ENCODE results near the gene TP63. TPM values are rescaled to one million over a fixed set of nuclear protein-coding genes. Genes with fewer than 3 reads are reported as not detected.

Gene TP63
- total and polyA plus RNA-seq, 11 donors, result 0.11 to 1.4 (median 0.37) TPM

DNA sequence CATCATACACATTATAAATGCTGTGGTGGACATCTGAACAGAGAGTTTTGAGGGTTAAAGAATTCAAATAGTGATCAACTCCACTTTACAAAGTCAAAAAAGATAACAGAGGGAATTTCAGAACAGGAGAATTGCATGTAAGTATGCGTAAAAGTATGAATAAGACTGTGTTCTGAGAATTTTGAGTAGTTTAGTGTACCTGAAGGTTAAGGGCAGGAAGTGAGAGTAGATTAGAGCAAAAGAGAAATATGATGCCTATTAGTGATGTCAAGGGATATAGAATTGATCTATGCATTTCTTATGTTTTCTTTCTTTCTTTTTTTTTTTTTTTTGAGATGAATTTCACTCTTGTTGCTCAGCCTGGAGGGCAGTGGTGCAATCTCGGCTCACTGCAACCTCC lies 53.1 kb downstream of the TP63 start:
- intact Hi-C loops (cut with DNase I), result no loop called here
- ATAC-seq (no peak), DNase-seq (no peak)
- Histone ChIP-seq H3K36me3 (no peaks in the 10 kb centered on the region), H3K9me3 (no peaks in the 10 kb centered on the region), H3K27me3 (no peaks in the 10 kb centered on the region), H3K27ac (no peak overlapping the region), H3K4me3 (no peak overlapping the region), H3K4me1 (no peaks in the 10 kb centered on the region)
- WGBS, 4 donors, result 91 to 98% (median 93%) methylated on average over 2 of the region's 2 CpGs
- TF ChIP-seq POLR2A (IDR thresholded peaks at IDR 0.05), result no peak
- TF ChIP-seq, protein P1, sequence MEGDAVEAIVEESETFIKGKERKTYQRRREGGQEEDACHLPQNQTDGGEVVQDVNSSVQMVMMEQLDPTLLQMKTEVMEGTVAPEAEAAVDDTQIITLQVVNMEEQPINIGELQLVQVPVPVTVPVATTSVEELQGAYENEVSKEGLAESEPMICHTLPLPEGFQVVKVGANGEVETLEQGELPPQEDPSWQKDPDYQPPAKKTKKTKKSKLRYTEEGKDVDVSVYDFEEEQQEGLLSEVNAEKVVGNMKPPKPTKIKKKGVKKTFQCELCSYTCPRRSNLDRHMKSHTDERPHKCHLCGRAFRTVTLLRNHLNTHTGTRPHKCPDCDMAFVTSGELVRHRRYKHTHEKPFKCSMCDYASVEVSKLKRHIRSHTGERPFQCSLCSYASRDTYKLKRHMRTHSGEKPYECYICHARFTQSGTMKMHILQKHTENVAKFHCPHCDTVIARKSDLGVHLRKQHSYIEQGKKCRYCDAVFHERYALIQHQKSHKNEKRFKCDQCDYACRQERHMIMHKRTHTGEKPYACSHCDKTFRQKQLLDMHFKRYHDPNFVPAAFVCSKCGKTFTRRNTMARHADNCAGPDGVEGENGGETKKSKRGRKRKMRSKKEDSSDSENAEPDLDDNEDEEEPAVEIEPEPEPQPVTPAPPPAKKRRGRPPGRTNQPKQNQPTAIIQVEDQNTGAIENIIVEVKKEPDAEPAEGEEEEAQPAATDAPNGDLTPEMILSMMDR (IDR thresholded peaks at IDR 0.05), result no peak

DNA sequence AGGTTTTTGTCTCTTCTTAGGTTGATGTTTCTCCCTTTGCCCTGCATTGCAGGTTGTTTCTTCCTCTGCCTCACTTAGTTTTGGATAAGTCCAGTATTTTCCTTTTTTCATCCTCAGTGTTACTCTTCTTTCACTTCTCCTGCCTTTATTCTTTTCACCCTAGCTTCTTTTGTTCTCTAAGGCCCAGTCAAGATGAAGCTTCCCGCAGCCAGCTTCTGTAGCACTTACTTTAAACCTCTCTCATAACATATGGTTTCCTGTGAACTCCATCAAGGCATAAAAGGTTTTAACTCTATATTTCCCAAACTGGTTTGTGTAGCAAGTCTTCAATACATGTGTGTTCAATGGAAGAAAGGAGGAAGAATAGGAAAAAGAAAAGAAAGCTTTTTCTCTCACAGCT lies 54.1 kb downstream of the TP63 start:
- Histone ChIP-seq H3K4me3 (no peak overlapping the region), H3K36me3 (no peaks in the 10 kb centered on the region), H3K4me1 (no peaks in the 10 kb centered on the region), H3K27me3 (no peaks in the 10 kb centered on the region), H3K9me3 (no peaks in the 10 kb centered on the region), H3K27ac (no peak overlapping the region)
- WGBS, 4 donors, result 69 to 84% (median 73%) methylated on average over 1 of the region's 1 CpG
- DNase-seq (no peak), ATAC-seq (no peak)
- intact Hi-C loops (cut with DNase I), result no loop called here
- TF ChIP-seq, protein P1 (IDR thresholded peaks at IDR 0.05), result no peak
- TF ChIP-seq POLR2A (IDR thresholded peaks at IDR 0.05), result no peak

DNA sequence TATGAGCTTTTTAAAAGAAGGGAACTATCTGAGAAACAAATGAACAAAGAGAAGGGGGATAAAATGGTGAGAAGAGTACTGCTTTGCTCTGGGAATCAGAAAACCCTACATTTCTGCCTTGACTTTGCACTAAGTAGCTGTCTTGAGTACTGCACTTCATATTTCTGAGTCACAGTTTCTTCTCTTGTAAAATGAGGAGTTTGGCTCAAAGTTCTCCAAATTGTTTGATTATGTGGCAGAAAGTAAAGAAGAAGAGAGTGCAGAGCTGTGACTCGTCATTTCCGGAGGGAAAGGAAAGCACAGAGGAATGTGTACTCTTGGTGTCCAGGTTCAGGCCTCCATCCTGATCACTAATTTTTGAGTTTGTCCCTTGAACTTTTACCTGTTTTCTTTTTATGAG lies 54.7 kb downstream of the TP63 start:
- H3K4me1 ChIP-seq, result no peaks in the 10 kb centered on the region
- no peaks in the 10 kb centered on the region for H3K36me3 ChIP-seq
- no peak for DNase-seq
- intact Hi-C loops (cut with DNase I), result no loop called here
- no peaks in the 10 kb centered on the region for H3K9me3 ChIP-seq
- no peak overlapping the region for H3K4me3 ChIP-seq
- ATAC-seq, result no peak
- WGBS, 4 donors, result 84 to 94% (median 84%) methylated on average over 2 of the region's 2 CpGs
- H3K27me3 ChIP-seq, result no peaks in the 10 kb centered on the region
- no peak overlapping the region for H3K27ac ChIP-seq
- TF ChIP-seq, protein P1 (IDR thresholded peaks at IDR 0.05), result no peak
- TF ChIP-seq POLR2A (IDR thresholded peaks at IDR 0.05), result no peak

DNA sequence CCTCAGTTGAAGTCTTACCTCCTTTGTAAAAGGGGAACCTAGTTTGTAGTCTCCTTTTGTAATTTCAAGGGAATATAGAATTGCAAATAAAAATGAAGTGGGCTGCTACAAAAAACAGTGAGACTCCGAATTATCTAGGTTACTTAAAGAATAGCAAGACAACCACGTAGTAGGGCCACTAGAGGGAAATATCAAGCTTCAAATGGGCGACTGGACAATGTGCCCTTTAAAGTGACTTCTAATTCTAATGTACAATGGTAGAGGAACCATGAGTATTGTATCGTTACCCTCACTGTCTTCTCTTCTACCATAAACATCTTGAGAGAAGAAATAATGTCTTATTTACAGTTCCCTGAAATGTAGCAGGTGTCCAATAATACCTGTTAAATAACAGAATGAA lies 56.3 kb downstream of the TP63 start:
- H3K36me3 ChIP-seq, result no peaks in the 10 kb centered on the region
- no peaks in the 10 kb centered on the region for H3K4me1 ChIP-seq
- WGBS, 4 donors, result 74 to 85% (median 82%) methylated on average over 4 of the region's 4 CpGs
- H3K27me3 ChIP-seq, result no peaks in the 10 kb centered on the region
- no peak overlapping the region for H3K27ac ChIP-seq
- no peak overlapping the region for H3K4me3 ChIP-seq
- TF ChIP-seq, protein P1 (IDR thresholded peaks at IDR 0.05), result no peak
- TF ChIP-seq POLR2A (IDR thresholded peaks at IDR 0.05), result no peak
- intact Hi-C loops (cut with DNase I), result no loop called here
- no peak for ATAC-seq
- no peaks in the 10 kb centered on the region for H3K9me3 ChIP-seq
- no peak for DNase-seq
